ENCODE results near the gene ARGLU1. TPM values are rescaled to one million over a fixed set of nuclear protein-coding genes. Genes with fewer than 3 reads are reported as not detected.

Gene ARGLU1
- total and polyA plus RNA-seq, 2 experiments from 2014 or later: 108 to 166 TPM

- Histone ChIP-seq H3K79me2 (replicated peaks; ENCODE audit: insufficient read depth) (peaks cover 91% of the 10 kb centered on the region), H4K20me1 (replicated peaks; ENCODE audit: insufficient read depth) (peaks cover 14% of the 10 kb centered on the region), H3K4me3 (no peak overlapping the region), H3K36me3 (ENCODE audit: insufficient read depth) (no peaks in the 10 kb centered on the region), H2AFZ (no peak overlapping the region), H3F3A (replicated peaks; ENCODE audit: low read depth) (no peaks in the 10 kb centered on the region), H3K4me1 (ENCODE audit: insufficient read depth) (peaks cover 66% of the 10 kb centered on the region), H3K27ac (ENCODE audit: low read depth) (no peak overlapping the region), H3K4me2 (peak overlapping the region; percentile 71), H3K27me3 (ENCODE audit: insufficient read depth) (0 out of 2 replicates have a peak, but pooled peaks cover 4% of the 10 kb centered on the region), H3K9me2 (ENCODE audit: insufficient read depth) (no peaks in the 10 kb centered on the region)
- Mint-ChIP-seq H3K4me1 (peaks cover 75% of the 10 kb centered on the region), H3K27me3 (ENCODE audit: insufficient read depth, low read depth, poor library complexity) (no peaks in the 10 kb centered on the region), H3K9me3 (no peaks in the 10 kb centered on the region), H3K4me3 (no peak overlapping the region), H3K27ac (0 out of 2 replicates have a peak overlapping the region, but pooled peaks have one; percentile 61), H3K36me3 (ENCODE audit: low read depth) (no peaks in the 10 kb centered on the region)
- DNase-seq (ENCODE audit: low spot score): no peak
- no peak for TF ChIP-seq CTCF (conservative IDR thresholded peaks at IDR 0.05; ENCODE audit: low read depth in 2 of 2)
- TF ChIP-seq ZNF462 (CRISPR knock-in tag; IDR thresholded peaks at IDR 0.05): no peak
- no peak for TF ChIP-seq POLR2AphosphoS5 (IDR thresholded peaks at IDR 0.05; ENCODE audit: low read depth)
- TF ChIP-seq JUNB (IDR thresholded peaks at IDR 0.05; ENCODE audit: unreplicated experiment): no peak
- no peak for TF ChIP-seq EZH2 (IDR thresholded peaks at IDR 0.05; ENCODE audit: low read depth, unreplicated experiment)
- no peak for TF ChIP-seq NANOG (IDR thresholded peaks at IDR 0.05; ENCODE audit: borderline replicate concordance)
- no peak for TF ChIP-seq REST (IDR thresholded peaks at IDR 0.05; ENCODE audit: unreplicated experiment)
- no peak for TF ChIP-seq EZH2phosphoT487 (IDR thresholded peaks at IDR 0.05; ENCODE audit: unreplicated experiment)
- no peak for TF ChIP-seq ZNF331 (CRISPR knock-in tag; IDR thresholded peaks at IDR 0.05; ENCODE audit: low read depth)
- TF ChIP-seq CREB1 (CRISPR knock-in tag; IDR thresholded peaks at IDR 0.05; ENCODE audit: low read depth): no peak
- no peak for TF ChIP-seq STAT1 (IDR thresholded peaks at IDR 0.05; ENCODE audit: unreplicated experiment)
- ATAC-seq: no peak
Measured at GRCh38 chr13:106522112-106522705, 45.7 kb downstream of the ARGLU1 start.

All from GM23338 (cell line).